ENCODE data around the gene KIRREL3.

The KIRREL3 gene

DNA sequence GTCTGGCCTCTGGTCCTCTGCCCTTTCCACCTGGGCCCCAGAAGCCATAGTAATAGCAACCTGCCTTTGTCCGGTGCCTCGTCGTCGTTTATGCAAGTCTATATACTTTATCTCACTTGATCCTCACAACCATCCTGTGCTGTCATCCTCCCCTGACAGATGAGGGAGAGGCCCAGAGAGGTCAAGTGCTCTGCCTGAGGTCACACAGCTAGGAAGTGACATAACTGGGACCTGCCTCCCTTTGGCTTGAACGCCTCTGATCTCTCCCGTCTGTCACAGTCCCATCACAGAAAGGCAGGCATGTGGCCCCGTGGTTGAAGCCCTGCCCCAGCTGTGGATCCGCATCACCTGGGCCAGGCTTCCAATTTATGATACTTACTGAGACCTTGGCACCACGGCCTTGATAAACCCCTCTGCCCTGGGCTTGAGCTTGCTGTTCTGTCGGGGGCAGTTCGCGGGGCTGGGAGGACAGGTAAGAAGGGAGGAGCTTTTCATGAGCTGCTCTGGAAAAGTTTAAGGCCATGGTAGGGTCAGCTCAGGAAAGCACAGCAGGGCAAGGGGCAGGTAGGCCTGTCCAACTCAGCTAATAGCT, 398.1 kb downstream of the KIRREL3 start:
- no peak overlapping the region for H2BK12ac ChIP-seq (ENCODE audit: low read length)
- no peak overlapping the region for H3K23ac ChIP-seq (ENCODE audit: low read depth, low read length, poor library complexity)
- H3K36me3 ChIP-seq (replicated peaks in 1 of 2; ENCODE audit: control insufficient read depth in 2 of 2, insufficient read depth in 2 of 2, low read length in 2 of 2) = no peaks in the 10 kb centered on the region
- peak overlapping the region; percentile 19 for H3K4me2 ChIP-seq (ENCODE audit: insufficient read depth, low read length, poor library complexity, severe bottlenecking)
- H3K79me1 ChIP-seq (ENCODE audit: low read depth, low read length) = no peaks in the 10 kb centered on the region
- H3K27ac ChIP-seq (replicated peaks; ENCODE audit: low read length) = peak overlapping the region; percentile 57
- H3K4ac ChIP-seq (ENCODE audit: low read length) = no peak overlapping the region
- H3K4me1 ChIP-seq (ENCODE audit: control insufficient read depth in 2 of 2, insufficient read depth in 1 of 2, low read depth in 1 of 2, low read length in 2 of 2) = peaks cover 11 to 36% of the 10 kb centered on the region in 2 donors
- no CpG with 5 or more reads among the region's 12 CpGs for WGBS, 2 donors (ENCODE audit: extremely low coverage in 2 of 2, insufficient read length in 2 of 2, insufficient replicate concordance in 1 of 2)
- H3K4me3 ChIP-seq (ENCODE audit: low read length in 2 of 2) = no peak overlapping the region
- peak overlapping the region; percentile 63 for H2BK15ac ChIP-seq (ENCODE audit: low read length)
- DNase-seq (ENCODE audit: low spot score) = no peak
- peaks cover 0 to 30% (median 5%) of the 10 kb centered on the region in 3 experiments for H3K27me3 ChIP-seq (ENCODE audit: control insufficient read depth in 3 of 3, insufficient read depth in 3 of 3, low read depth in 1 of 3, low read length in 3 of 3)
- no peak overlapping the region for H2BK120ac ChIP-seq (ENCODE audit: low read depth, low read length)
- no peak overlapping the region for H2BK5ac ChIP-seq (ENCODE audit: low read length)
- H3K9me3 ChIP-seq (replicated peaks in 1 of 2; ENCODE audit: control insufficient read depth in 2 of 2, insufficient read depth in 1 of 2, low read depth in 1 of 2, low read length in 2 of 2) = peaks cover 0 to 2% of the 10 kb centered on the region in 2 donors
- peak overlapping the region; percentile 25 for H2AK5ac ChIP-seq (ENCODE audit: low read depth, low read length)
- H3K18ac ChIP-seq (ENCODE audit: low read length) = peak overlapping the region; percentile 42
- no peak overlapping the region for H4K91ac ChIP-seq (ENCODE audit: low read depth, low read length, poor library complexity)
- no peak overlapping the region for H3K14ac ChIP-seq (ENCODE audit: low read length)
- no peak overlapping the region for H3K9ac ChIP-seq (ENCODE audit: low read depth, low read length, poor library complexity)
- no peak overlapping the region for H4K8ac ChIP-seq (ENCODE audit: low read depth, low read length)
- H2AFZ ChIP-seq (ENCODE audit: low read length) = no peak overlapping the region

DNA sequence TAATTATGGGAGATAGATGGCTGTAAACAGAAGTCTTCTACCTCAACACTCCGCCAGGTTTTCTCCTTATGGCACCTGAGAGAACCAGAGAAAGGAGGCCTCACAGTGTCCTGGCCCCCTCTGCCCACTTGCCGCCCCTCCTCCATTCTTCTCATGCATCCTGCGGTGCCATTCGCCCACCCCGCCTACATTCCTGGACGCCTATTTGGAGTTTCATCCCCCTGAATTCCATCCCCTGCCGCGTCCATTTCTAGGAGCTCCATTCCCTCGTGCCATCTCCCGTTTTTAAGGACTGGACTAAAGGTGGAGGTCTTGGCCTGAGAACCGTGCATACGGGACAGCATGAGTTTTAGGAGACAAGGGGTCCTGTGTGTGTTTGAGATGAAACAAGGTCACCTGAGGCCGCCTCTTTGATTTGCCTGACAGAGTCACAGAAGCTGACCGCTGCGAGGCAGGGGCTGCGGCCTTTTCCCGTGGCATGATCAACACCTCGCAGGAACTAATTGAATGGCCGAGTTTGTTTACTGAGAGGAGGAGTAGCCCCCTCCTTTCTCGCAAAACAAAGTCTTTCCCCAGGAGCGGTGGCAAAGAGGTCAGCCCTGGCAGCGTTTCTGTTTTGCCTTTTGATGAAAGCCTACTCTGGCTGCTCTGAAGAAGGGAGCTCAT, 398.9 kb downstream of the KIRREL3 start:
- Histone ChIP-seq H2BK120ac (ENCODE audit: low read depth, low read length) (no peak overlapping the region), H3K4me2 (ENCODE audit: insufficient read depth, low read length, poor library complexity, severe bottlenecking) (peak overlapping the region; percentile 29), H3K4me1 (ENCODE audit: control insufficient read depth in 2 of 2, insufficient read depth in 1 of 2, low read depth in 1 of 2, low read length in 2 of 2) (peaks cover 11 to 35% of the 10 kb centered on the region in 2 donors), H3K9me3 (replicated peaks in 1 of 2; ENCODE audit: control insufficient read depth in 2 of 2, insufficient read depth in 1 of 2, low read depth in 1 of 2, low read length in 2 of 2) (peaks cover 0 to 2% of the 10 kb centered on the region in 2 donors), H3K27me3 (ENCODE audit: control insufficient read depth in 3 of 3, insufficient read depth in 3 of 3, low read depth in 1 of 3, low read length in 3 of 3) (peaks cover 0 to 30% (median 5%) of the 10 kb centered on the region in 3 experiments), H3K4me3 (ENCODE audit: low read length in 2 of 2) (no peak overlapping the region), H2BK15ac (ENCODE audit: low read length) (no peak overlapping the region), H4K91ac (ENCODE audit: low read depth, low read length, poor library complexity) (no peak overlapping the region), H3K27ac (replicated peaks; ENCODE audit: low read length) (peak overlapping the region; percentile 57), H2BK12ac (ENCODE audit: low read length) (no peak overlapping the region), H3K9ac (ENCODE audit: low read depth, low read length, poor library complexity) (no peak overlapping the region), H3K79me1 (ENCODE audit: low read depth, low read length) (no peaks in the 10 kb centered on the region), H2BK5ac (ENCODE audit: low read length) (no peak overlapping the region), H3K23ac (ENCODE audit: low read depth, low read length, poor library complexity) (no peak overlapping the region), H3K14ac (ENCODE audit: low read length) (no peak overlapping the region), H3K18ac (ENCODE audit: low read length) (peak overlapping the region; percentile 6), H4K8ac (ENCODE audit: low read depth, low read length) (no peak overlapping the region), H3K36me3 (replicated peaks in 1 of 2; ENCODE audit: control insufficient read depth in 2 of 2, insufficient read depth in 2 of 2, low read length in 2 of 2) (no peaks in the 10 kb centered on the region), H2AK5ac (ENCODE audit: low read depth, low read length) (no peak overlapping the region), H3K4ac (ENCODE audit: low read length) (no peak overlapping the region), H2AFZ (ENCODE audit: low read length) (no peak overlapping the region)
- peak; percentile 71 for DNase-seq (ENCODE audit: low spot score)
- WGBS, 2 donors (ENCODE audit: extremely low coverage in 2 of 2, insufficient read length in 2 of 2, insufficient replicate concordance in 1 of 2) = no CpG with 5 or more reads among the region's 22 CpGs

DNA sequence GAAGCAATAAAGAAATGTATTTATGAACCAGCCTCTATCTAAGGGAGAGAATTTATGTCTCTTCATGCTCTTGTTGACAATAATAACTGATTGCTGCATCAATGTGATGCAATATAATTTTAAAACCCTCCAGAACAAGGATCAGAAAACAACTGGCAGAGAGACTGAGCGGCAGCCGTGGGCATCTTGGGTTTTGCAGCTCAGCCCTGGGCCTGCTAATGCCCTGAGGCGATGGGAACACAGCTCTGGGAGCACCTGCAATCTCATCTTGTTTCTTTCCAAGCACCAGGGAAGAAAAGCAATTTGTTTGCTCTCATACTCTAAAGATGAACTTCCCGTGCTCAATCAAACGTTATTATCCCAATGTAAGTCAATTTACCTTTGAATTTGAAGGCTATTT, 399.4 kb downstream of the KIRREL3 start:
- Histone ChIP-seq H3K14ac (ENCODE audit: low read length) (no peak overlapping the region), H4K8ac (ENCODE audit: low read depth, low read length) (no peak overlapping the region), H3K4me1 (ENCODE audit: control insufficient read depth in 2 of 2, insufficient read depth in 1 of 2, low read depth in 1 of 2, low read length in 2 of 2) (peaks cover 11 to 34% of the 10 kb centered on the region in 2 donors), H3K4ac (ENCODE audit: low read length) (no peak overlapping the region), H2BK12ac (ENCODE audit: low read length) (no peak overlapping the region), H3K27ac (replicated peaks; ENCODE audit: low read length) (peak overlapping the region; percentile 48), H2AK5ac (ENCODE audit: low read depth, low read length) (no peak overlapping the region), H2BK5ac (ENCODE audit: low read length) (no peak overlapping the region), H3K36me3 (replicated peaks in 1 of 2; ENCODE audit: control insufficient read depth in 2 of 2, insufficient read depth in 2 of 2, low read length in 2 of 2) (no peaks in the 10 kb centered on the region), H3K4me3 (ENCODE audit: low read length in 2 of 2) (no peak overlapping the region), H3K18ac (ENCODE audit: low read length) (no peak overlapping the region), H2AFZ (ENCODE audit: low read length) (no peak overlapping the region), H2BK120ac (ENCODE audit: low read depth, low read length) (no peak overlapping the region), H3K9ac (ENCODE audit: low read depth, low read length, poor library complexity) (no peak overlapping the region), H4K91ac (ENCODE audit: low read depth, low read length, poor library complexity) (no peak overlapping the region), H2BK15ac (ENCODE audit: low read length) (no peak overlapping the region), H3K27me3 (ENCODE audit: control insufficient read depth in 3 of 3, insufficient read depth in 3 of 3, low read depth in 1 of 3, low read length in 3 of 3) (peaks cover 0 to 27% (median 5%) of the 10 kb centered on the region in 3 experiments), H3K79me1 (ENCODE audit: low read depth, low read length) (no peaks in the 10 kb centered on the region), H3K23ac (ENCODE audit: low read depth, low read length, poor library complexity) (no peak overlapping the region), H3K4me2 (ENCODE audit: insufficient read depth, low read length, poor library complexity, severe bottlenecking) (no peak overlapping the region), H3K9me3 (replicated peaks in 1 of 2; ENCODE audit: control insufficient read depth in 2 of 2, insufficient read depth in 1 of 2, low read depth in 1 of 2, low read length in 2 of 2) (peaks cover 0 to 2% of the 10 kb centered on the region in 2 donors)
- DNase-seq (ENCODE audit: low spot score) = no peak
- no CpG with 5 or more reads among the region's 5 CpGs for WGBS, 2 donors (ENCODE audit: extremely low coverage in 2 of 2, insufficient read length in 2 of 2, insufficient replicate concordance in 1 of 2)

DNA sequence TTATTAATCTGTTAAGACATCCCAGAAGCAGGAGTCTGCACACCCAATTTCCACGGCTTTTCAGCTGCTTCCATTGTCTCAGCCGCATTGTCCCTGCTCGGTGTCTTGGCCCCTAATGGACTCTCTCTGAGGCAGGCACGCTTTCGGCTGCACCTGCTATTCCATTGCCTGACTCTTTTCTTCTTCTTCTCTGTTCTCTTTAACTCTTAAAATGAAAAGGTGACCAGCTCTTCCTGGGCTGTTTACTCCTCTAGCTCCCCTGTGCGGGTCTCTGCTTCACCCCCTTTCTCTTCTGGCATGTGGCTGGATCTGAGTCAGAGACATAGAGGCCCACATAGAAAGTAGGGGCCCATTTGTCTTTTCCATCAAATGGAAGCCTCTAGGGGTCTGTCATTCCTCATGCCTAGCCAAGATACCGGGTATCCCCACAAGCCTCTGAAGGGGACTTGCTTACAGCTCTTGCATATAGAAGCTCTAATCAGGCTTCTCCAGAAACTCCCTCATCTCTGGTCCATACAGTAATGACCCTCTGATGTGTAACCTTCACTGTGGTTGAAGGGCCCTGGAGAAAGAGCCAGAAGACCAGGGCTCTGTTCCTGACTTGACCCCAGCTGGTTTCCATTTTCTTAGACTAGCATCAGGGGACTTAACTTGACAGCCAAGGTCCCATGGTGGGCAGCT, 401.2 kb downstream of the KIRREL3 start:
- Histone ChIP-seq H3K4me3 (ENCODE audit: low read length in 2 of 2) (no peak overlapping the region), H2BK120ac (ENCODE audit: low read depth, low read length) (no peak overlapping the region), H2AK5ac (ENCODE audit: low read depth, low read length) (no peak overlapping the region), H2BK12ac (ENCODE audit: low read length) (no peak overlapping the region), H3K18ac (ENCODE audit: low read length) (peak overlapping the region; percentile 4), H3K9ac (ENCODE audit: low read depth, low read length, poor library complexity) (no peak overlapping the region), H3K79me1 (ENCODE audit: low read depth, low read length) (no peaks in the 10 kb centered on the region), H3K27me3 (ENCODE audit: control insufficient read depth in 3 of 3, insufficient read depth in 3 of 3, low read depth in 1 of 3, low read length in 3 of 3) (peaks cover 0 to 27% (median 5%) of the 10 kb centered on the region in 3 experiments), H3K36me3 (replicated peaks in 1 of 2; ENCODE audit: control insufficient read depth in 2 of 2, insufficient read depth in 2 of 2, low read length in 2 of 2) (no peaks in the 10 kb centered on the region), H4K8ac (ENCODE audit: low read depth, low read length) (no peak overlapping the region), H3K4me1 (ENCODE audit: control insufficient read depth in 2 of 2, insufficient read depth in 1 of 2, low read depth in 1 of 2, low read length in 2 of 2) (peaks cover 11 to 32% of the 10 kb centered on the region in 2 donors), H2AFZ (ENCODE audit: low read length) (no peak overlapping the region), H2BK15ac (ENCODE audit: low read length) (no peak overlapping the region), H3K4me2 (ENCODE audit: insufficient read depth, low read length, poor library complexity, severe bottlenecking) (no peak overlapping the region), H2BK5ac (ENCODE audit: low read length) (no peak overlapping the region), H3K4ac (ENCODE audit: low read length) (no peak overlapping the region), H4K91ac (ENCODE audit: low read depth, low read length, poor library complexity) (no peak overlapping the region), H3K23ac (ENCODE audit: low read depth, low read length, poor library complexity) (no peak overlapping the region), H3K14ac (ENCODE audit: low read length) (no peak overlapping the region), H3K27ac (replicated peaks; ENCODE audit: low read length) (peak overlapping the region; percentile 61), H3K9me3 (replicated peaks in 1 of 2; ENCODE audit: control insufficient read depth in 2 of 2, insufficient read depth in 1 of 2, low read depth in 1 of 2, low read length in 2 of 2) (peaks cover 0 to 2% of the 10 kb centered on the region in 2 donors)
- no peak for DNase-seq (ENCODE audit: low spot score)
- WGBS, 2 donors (ENCODE audit: extremely low coverage in 2 of 2, insufficient read length in 2 of 2, insufficient replicate concordance in 1 of 2) = no CpG with 5 or more reads among the region's 7 CpGs

Data from neuronal stem cell (in vitro differentiated cells).